ENCODE measurements around the gene BEAN1.
"Not testable (repeated sequence)": the region's sequence is repeated elsewhere in the genome, so short reads cannot be mapped to it uniquely, and the experiment has no call there.

Gene BEAN1

GRCh38 chr16:66486773-66487579, 59.9 kb downstream of the BEAN1 start:
- no peak for DNase-seq

DNA sequence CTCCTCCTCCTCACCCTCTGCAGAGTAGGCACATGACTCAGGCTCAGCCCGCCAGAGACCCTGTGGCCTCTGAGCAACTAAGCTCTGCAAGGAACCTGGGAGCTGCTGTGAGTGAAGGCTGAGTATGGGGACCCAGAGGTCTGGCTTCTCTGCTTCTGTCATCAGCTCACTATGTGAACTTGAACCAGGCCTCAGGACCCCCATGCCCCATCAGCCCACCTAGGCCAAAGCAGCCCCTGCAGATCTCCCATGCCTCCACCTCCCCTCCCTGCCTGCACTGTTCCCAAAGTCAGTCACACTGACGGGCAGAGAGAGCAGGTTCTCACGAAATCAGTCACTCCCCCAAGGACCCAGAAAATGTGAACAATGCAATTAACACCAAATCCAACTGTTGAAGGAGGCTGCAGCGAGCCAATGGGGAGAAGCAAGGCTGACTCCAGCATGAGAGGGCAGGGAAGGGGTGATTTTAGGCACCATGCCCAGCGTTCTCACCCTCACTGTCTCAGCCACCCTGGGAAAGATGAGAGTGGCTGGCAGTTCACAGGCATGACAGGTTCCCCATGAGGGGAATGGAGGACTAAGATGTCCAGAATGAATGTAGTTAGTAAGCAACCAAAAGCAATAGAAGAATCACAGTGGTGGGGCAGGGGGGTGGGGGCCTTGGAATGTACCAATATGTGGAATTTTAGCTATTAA, 60.6 kb downstream of the BEAN1 start:
- DNase-seq, result no peak

GRCh38 chr16:66488505-66488904, 61.4 kb downstream of the BEAN1 start:
- DNase-seq, result no peak

DNA sequence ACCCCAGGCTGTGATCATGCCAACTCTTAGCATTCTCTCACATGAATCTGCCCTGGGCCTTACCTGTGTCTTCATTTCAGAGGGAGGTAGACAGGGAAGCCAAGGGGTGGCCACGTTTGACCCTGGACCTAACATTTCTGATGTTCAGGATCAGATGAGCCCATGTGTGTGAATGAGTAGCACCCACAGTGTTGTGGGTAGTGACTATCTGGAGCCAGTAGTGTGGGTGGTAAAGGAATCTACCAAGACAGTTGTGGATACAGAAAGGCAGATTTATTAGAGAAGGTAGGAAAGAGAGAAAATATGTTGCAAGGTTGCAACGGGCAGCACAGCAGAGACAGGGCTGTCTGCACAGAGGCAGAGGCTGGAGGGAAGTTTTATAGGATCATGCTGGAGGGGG, 62.3 kb downstream of the BEAN1 start:
- no peak for DNase-seq

DNA sequence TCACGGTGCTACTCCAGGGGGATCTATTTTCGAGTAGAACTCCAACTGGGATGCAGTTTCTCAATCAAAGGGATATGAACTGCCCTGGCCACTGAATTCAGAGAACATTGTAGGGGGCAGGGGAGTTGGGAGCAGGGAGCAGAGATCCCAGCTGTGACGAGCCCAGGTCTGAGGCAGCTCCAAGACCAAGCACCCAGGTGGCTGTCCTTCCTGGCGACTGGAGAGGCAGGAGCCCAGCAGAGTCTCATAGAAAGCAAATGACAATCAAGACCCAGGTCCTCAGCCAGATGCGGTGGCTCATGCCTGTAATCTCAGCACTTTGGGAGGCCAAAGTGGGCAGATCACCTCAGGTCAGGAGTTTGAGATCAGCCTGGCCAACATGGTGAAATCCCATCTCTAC, 62.7 kb downstream of the BEAN1 start:
- no peak for DNase-seq

DNA sequence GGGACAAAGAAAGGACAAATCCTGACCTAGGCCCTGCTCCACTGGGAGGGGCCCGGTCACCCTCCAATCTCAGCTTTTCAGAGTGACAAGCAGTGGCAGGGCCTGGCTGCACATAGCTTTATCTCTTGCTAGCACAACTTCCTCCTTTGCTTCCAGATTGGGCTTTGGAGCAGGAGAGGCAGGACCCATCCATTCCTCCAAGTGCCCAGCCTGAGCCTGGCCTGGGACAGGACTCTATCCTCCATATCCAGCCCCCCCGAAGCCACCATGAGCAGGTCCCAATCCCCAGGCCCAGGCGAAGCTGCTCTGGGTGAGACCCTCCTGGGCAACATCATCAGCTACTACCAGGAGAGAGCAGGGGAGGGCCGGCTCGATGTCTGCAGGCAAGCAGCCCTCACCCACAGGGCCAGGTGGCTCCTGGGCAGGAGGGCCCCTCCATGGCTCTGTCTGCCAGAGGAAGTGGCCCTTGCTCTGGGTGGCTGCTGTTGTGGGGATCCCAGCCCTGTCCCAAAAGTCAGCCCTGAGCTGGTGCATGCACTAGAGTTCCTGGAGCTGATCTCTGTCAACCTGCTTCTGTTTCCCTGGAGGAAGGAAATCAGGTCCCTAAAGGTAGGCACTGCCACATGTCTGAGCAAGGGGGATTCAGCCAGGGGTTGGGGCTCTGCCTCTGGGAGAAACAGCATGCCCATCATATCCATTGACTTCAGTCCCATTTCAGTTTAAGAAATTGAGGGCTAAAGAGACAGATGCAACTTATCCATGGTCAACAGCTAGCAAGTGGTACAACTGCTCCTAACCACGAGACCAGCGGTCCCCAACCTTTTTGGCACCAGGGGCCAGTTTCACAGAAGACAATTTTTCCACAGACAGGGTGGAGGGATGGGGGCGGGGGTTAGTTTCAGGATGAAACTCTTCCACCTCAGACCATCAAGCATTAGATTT, 64.0 kb downstream of the BEAN1 start:
- no peak for DNase-seq

DNA sequence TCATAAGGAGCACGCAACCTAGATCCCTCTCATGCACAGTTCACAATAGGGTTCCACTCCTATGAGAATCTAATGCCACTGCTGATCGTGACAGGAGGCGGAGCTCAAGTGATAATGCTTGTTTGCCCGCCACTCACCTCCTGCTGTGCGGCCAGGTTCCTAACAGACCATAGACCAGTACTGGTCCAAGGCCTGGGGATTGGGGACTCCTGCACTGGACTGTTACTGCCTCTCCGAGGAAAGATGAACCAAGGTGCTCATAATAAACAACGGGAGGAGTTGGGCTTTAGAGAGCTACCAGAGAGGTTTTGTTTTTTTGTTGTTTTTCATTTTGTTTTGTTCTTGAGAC, 64.6 kb downstream of the BEAN1 start:
- no peak for DNase-seq

DNA sequence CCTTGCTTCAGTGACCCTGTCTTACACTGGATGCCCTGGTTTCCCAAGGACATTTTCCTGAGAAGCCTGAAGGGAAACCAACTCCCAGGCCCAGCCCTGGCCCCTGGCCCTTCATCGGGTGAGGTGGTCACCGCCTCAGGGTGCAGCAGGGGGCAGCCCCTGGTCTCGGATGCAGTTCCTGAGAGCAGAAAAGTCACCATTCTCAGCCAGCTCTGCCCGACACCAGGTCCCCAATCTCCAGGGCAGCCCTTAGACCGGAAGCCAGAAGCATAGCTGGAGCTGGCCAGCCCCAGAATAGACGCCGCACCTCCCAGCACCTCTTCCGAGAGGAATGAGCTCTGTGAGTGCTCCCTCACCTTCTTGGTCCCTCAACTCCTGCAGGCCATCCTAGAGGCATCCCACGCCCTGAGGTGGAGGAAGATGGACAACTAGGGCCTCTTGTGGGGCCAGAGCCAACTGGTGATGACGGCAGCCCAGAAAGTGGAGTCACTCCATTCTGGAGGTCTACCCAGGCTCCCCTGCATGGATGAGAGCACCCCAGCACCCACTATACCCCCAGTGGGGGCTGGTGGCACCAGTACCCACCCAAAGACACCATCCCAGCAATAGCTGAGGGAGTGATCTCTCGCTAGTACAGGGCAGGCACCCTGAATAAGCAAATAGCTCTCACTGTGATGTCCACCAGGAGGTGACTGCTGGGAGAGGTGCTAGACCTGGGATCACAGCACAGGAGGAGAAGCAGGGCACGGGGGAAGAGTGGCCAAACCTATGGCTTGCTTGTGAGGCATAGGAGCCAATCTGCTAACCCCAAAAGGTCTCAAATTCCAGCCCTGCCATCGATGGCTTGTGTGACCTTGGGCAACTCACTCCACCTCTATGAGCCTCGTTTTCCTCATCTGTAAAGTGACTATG, 66.7 kb downstream of the BEAN1 start:
- no peak for DNase-seq

GRCh38 chr16:66494916-66495315, 67.8 kb downstream of the BEAN1 start:
- DNase-seq, result no peak

DNA sequence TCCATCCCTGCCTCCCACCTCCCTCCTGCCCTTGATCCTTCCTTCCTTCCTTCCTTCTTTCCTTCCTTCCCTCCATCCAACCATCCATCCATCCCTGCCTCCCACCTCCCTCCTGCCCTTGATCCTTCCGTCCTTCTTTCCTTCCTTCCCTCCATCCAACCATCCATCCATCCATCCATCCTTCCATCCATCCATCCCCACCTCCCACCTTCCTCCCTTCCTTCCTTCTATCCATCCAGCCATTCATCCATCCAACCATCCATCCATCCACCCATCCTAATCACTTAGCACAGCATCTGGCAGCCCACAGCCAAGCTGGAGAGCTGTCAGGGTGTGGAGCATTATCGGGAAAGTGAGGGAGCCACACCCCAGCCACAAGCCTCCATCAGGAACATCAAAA, 68.3 kb downstream of the BEAN1 start:
- no peak for DNase-seq

DNA sequence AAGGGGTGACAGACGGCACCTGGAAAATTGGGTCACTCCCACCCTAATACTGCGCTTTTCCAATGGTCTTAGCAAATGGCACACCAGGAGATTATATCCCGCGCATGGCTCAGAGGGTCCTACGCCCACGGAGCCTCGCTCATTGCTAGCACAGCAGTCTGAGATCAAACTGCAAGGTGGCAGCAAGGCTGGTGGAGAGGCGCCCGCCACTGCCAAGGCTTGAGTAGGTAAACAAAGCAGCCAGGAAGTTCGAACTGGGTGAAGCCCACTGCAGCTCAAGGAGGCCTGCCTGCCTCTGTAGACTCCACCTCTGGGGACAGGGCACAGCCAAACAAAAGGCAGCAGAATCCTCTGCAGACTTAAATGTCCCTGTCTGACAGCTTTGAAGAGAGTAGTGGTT, 69.1 kb downstream of the BEAN1 start:
- DNase-seq, result not testable (repeated sequence)

GRCh38 chr16:66497921-66498320, 70.8 kb downstream of the BEAN1 start:
- not testable (repeated sequence) for DNase-seq

DNA sequence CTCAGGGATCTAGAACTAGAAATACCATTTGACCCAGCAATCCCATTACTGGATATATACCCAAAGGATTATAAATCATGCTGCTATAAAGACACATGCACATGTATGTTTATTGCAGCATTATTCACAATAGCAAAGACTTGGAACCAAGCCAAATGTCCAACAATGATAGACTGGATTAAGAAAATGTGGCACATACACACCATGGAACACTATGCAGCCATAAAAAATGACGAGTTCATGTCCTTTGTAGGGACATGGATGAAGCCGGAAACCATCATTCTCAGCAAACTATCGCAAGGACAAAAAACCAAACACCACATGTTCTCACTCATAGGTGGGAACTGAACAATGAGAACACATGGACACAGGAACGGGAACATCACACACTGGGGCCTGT, 74.5 kb downstream of the BEAN1 start:
- not testable (repeated sequence) for DNase-seq

DNA sequence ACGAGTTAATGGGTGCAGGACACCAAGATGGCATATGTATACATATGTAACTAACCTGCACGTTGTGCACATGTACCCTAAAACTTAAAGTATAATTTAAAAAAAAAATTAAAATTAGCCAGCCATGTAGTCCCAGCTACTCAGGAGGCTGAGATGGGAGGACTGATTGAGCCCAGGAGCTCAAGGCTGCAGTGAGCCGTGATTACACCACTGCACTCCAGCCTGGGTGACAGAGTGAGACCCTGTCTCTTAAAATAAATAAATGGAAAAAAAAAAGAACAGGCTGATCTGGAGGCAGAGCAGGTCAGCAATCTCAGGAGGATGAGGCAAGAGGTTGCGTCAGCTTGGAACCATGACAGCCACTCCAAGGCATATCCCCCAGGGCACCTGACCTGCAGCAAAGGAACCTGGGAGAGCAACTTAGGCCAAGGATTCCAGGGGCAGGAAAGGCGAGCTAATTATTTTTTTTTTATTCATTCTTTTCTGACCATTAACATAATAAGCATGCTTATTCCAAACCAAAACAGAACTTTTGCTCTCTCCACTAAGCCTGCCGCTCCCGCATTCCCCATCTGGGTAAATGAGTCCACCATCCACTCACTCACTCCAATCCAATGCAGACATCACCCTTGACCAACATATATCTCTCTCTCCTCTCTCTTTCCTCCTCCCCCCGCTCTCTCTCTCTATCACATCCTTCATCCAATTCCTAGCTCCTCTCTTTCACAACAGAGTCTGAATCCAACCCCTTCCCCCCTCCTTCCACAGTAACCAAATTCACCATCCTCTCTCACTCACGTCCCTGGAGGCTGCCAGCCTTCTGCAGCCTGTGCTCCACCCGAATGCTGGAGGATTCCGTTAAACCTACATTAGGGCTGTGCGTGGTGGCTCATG, 75.2 kb downstream of the BEAN1 start:
- DNase-seq, result no peak

GRCh38 chr16:66503030-66503429, 75.9 kb downstream of the BEAN1 start:
- DNase-seq, result no peak

DNA sequence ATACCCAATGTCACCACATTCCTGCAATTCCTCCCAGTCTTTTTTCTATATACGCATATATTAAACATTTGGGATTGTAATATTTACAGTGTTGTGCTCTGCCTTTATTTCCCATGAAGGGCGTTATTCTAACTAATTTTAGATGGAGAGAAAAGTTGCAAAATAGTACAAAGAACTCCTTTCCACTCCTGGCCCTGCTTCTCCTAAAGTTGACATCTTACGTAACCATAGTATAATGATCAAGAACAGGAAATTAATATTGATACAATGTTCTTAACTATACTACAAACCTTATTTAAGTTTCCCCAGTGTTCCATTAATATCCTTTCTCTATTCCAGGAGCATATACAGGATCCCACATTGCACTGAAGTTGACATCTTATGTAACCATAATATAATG, 76.5 kb downstream of the BEAN1 start:
- no peak for DNase-seq

DNA sequence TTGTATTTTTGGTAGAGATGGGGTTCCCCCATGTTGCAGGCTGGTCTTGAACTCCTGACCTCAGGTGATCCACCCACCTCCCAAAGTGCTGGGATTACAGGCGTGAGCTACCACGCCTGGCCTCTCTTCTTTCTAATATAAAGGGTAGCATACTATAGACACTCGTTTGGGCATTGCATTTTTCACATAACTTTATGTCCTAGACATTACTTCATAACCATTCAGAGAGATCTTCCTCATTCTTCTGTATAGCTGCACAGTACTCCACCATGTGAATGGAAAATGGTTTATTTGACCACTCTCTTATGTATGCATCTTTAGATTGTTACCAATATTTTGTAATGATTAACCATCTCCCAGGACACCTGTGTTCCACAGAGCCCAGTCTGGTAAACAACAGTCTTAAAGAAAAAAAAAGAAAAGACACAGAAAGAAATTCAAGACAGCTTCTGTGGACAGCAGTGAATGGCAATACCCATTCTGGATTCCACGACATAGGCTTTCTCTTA, 80.7 kb downstream of the BEAN1 start:
- DNase-seq, result no peak

DNA sequence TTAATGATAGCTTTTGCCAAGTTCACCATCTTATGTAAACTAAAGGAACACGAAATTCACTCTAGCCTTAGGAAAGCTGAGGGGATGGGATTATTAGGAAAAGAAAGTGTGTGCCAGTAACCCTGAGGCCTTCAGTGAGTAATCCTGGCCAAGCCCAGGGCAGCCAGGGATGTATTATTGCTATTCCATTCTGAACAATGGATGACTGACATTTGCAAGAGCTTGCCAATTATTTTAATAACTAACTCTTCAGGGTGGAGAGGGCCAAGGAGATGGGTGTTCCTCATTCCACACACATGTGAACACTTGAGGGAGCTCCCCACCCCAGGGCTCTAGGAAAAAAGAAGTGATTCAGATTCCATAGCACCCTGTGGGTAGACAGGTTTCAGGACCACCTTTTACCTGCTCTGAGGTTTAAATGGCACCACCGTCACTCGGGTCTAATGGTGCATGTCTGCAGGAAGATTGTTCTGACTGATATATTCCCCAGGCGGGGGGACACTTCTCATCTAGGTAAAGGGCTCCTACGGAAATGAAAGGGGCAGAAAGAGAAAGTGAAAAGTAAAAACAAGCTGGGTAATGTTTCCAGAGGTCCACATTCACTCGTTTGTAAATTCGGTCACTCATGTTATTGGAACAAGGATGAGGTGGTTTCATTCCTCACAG, 81.3 kb downstream of the BEAN1 start:
- no peak for DNase-seq

- DNase-seq, result no peak
Observed at GRCh38 chr16:66508914-66509496, 81.9 kb downstream of the BEAN1 start.

- no peak for DNase-seq
Observed at GRCh38 chr16:66509576-66509975, 82.5 kb downstream of the BEAN1 start.

Data from T-helper 2 cell (primary cell).